GM06990 (cell line): ENCODE measurements around the gene UQCR10.

ENCODE experiments used
- DNase-seq: peaks from one replicate; pipeline ENCODE4 v3.0.0-alpha.2; 2011; ENCODE audit not compliant: insufficient read length; ENCODE audit errors: extremely low read depth
- H3K27me3 ChIP-seq: replicated peaks from 2 replicates; pipeline ENCODE4 v1.6.0; 2011; ENCODE audit warnings: low read length; ENCODE audit not compliant: control insufficient read depth, insufficient read depth
- H3K36me3 ChIP-seq: 2 replicates; pipeline ENCODE4 v1.5.1; 2011; ENCODE audit warnings: low read length; ENCODE audit not compliant: control insufficient read depth, insufficient read depth
- H3K4me3 ChIP-seq: replicated peaks from 2 replicates; pipeline ENCODE4 v1.5.1; 2011; ENCODE audit warnings: low read depth, mild to moderate bottlenecking, control low read depth, low read length
- CTCF ChIP-seq: IDR thresholded peaks from 2 replicates; pipeline ENCODE4 v1.5.1; 2011; ENCODE audit warnings: low read length, control low read depth, mild to moderate bottlenecking, inconsistent platforms; ENCODE audit not compliant: insufficient read depth, poor library complexity, severe bottlenecking

The UQCR10 gene

DNA sequence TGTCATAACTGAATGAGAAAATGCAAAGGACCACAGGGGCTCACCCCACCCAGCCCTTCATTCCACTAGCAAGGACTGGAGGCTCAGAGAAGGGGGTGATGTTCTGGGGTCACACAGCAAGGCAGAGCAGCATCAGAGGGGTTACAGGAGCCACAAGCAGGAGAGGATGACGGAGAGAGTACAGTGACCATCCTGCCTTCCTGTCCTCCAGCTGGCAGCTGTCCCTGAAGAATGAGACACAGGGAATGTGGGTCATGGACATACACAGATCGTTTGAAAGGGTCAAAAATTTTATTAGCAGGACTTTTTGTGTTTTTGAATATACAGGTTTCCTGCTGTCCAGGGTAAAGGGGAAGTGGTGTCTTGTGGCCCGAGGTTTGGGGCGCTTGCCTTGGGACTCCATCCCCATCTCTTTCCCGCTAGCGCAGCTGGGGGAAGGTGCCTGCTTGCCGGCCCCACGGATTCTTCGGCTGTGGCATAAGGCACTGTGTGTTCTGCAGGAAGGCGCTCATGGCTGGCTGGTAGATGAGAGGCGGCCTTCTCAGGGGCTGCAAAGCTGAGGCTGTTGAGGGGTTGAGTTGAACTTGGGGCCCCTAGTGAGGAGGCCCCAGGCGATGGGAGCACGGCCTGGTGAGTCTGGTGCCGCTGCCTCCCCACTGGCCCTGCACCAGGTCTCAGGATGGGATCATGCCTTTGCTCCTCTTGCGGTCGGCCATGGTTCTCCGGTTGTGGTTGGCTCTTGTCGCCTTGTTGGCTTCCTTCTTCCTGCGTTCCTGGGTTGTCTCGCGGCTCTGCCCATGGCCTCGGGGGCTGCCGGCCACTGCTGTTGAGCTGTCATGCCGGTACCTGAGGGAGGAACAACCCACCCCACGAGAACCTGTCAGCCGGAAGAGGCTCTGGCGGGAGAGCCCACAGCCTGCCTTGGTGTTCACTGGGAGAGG, 21.4 kb downstream of the UQCR10 start:
- no peak for DNase-seq
- no peak overlapping the region for H3K4me3 ChIP-seq
- H3K27me3 ChIP-seq, result no peaks in the 10 kb centered on the region
- peaks cover 43% of the 10 kb centered on the region for H3K36me3 ChIP-seq
- no peak for TF ChIP-seq CTCF

DNA sequence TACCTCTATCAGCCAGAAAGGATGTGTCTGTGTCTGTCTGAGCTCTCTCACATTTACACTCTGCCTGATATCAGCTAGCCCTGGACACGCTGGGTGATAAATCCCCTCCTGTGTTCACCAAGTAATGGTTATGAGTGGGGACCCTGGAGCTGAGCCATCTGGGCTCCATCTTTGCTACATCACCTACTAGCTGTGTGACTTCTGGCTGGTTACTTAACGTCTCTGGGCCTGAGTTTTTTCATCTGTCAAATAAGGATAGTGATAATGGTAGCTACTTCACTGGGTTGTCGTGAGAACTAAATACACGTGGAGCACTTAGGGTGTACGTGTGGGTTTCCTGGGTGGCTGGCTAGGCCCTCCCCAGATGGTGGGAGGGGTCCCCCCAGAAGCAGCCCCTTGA, 22.9 kb downstream of the UQCR10 start:
- Histone ChIP-seq H3K27me3 (no peaks in the 10 kb centered on the region), H3K36me3 (peaks cover 43% of the 10 kb centered on the region), H3K4me3 (no peak overlapping the region)
- no peak for DNase-seq
- no peak for TF ChIP-seq CTCF

DNA sequence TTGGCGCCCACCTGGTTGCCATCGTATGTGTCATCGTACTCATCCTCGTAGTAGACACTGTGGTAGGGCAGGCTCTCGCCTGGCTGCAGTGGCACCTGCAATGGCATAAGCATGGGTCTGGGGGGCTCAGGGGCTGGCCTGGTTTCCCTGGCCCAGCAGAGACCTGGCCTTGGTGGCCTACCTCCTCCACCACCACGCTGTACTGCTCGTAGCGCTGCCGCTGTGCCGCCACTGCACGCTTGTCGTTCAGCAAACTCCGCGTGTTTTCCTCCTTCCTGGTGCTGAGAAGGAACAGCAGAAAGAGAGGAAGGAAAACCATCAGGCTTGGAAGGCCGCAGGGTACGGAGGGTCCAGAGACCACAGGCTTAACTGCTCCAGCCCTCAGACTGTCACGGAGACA, 26.2 kb downstream of the UQCR10 start:
- Histone ChIP-seq H3K27me3 (no peaks in the 10 kb centered on the region), H3K36me3 (peaks cover 52% of the 10 kb centered on the region), H3K4me3 (no peak overlapping the region)
- DNase-seq, result no peak
- no peak for TF ChIP-seq CTCF

DNA sequence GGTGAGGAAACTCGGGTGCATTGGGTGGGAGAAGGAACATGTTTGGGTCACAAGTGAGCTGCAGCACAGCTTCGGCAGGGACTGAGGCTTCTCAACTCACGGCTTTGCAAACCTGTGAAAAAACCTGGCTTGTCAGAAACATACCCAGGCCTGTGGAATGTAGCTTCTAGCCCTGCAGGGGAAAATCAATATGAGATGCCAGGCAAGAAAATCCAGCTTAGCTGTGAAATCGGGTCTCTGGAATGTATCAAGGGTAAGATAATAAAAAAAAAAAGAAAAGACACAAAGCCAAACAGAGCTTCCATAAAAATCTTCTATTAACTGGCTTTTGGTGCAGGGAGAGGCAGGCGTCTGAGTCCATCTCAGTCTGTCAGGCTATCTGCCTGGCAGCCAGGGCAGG, 28.5 kb downstream of the UQCR10 start:
- Histone ChIP-seq H3K4me3 (no peak overlapping the region), H3K27me3 (no peaks in the 10 kb centered on the region), H3K36me3 (peaks cover 45% of the 10 kb centered on the region)
- TF ChIP-seq CTCF, result no peak
- no peak for DNase-seq

DNA sequence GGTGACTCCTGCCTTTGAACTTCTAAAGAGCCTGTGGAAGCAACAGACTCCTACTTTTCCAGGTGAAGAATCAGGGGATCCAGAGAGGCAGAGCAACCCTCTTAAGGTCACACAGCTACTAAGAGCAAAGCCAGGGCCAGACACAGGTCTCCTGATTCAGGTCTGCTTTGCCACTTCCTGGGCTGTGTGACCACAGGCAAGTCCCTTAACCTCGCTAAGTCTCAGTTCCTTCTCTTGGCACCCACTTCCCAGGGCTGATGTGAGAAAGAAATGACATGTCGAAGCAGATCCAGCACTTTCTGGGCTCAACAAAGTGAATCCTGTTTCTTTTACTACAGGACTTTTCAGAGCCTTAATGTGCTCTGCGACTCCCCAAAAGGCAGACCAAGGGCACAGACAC, 30.2 kb downstream of the UQCR10 start:
- no peak for DNase-seq
- no peak for TF ChIP-seq CTCF
- no peaks in the 10 kb centered on the region for H3K27me3 ChIP-seq
- H3K36me3 ChIP-seq, result peaks cover 40% of the 10 kb centered on the region
- no peak overlapping the region for H3K4me3 ChIP-seq

DNA sequence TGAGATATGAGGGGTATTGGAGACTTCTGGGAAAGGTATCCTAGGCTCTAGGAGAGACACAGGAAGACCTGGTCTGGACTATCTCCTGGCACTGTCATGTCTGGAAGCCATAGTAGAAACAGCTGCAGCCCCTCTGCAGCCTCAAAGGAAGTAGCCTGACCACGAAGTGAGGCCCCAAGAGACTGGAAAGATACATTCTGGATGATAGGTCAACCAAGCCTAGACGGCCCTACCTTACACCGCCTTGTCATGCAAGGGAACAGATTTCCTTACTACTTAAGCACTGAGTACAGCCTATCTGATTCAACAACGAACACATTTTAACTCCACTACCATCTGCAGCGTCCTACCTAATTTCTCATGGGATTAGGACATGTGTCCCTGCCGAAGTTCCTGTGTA, 31.1 kb downstream of the UQCR10 start:
- H3K36me3 ChIP-seq, result peaks cover 33% of the 10 kb centered on the region
- H3K4me3 ChIP-seq, result no peak overlapping the region
- DNase-seq, result no peak
- H3K27me3 ChIP-seq, result no peaks in the 10 kb centered on the region
- no peak for TF ChIP-seq CTCF
